OCI-LY7 (cell line): ENCODE results near the gene MYO1C. TPM values are rescaled to one million over a fixed set of nuclear protein-coding genes. Genes with fewer than 3 reads are reported as not detected.

Source experiments
- BruUV-seq: library from RNA; stranded (reverse); fragments of 400-500 nt; replicated peaks from 2 replicates; lab custom pipeline; 2021; lab: Mats Ljungman, UMichigan
- CTCF ChIA-PET: fragments of 300-600 bp; sonication (Branson Sonifier 250); formaldehyde crosslinking; loops from one replicate; lab custom pipeline; 2022; ENCODE audit warnings: antibody characterized with exemption; ENCODE audit not compliant: unreplicated experiment; lab: Charles Lee
- POLR2A ChIA-PET: fragments of 300-600 bp; sonication (Branson Sonifier 250); formaldehyde crosslinking; loops from one replicate; lab custom pipeline; 2022; ENCODE audit warnings: antibody characterized with exemption; lab: Charles Lee
- DNase-seq: peaks from one replicate; pipeline ENCODE4 v3.0.0-alpha.2; 2015; ENCODE audit warnings: low spot score
- H2AFZ ChIP-seq: fragments of 200-600 bp; sonication (generic), shearing (Covaris generic); 2 replicates; pipeline ENCODE4 v1.6.1; 2014; ENCODE audit warnings: mild to moderate bottlenecking, antibody characterized with exemption, low read length, moderate library complexity
- H3K27ac ChIP-seq: fragments of 200-600 bp; sonication (generic); 2 replicates; pipeline ENCODE4 v1.5.1; 2014; ENCODE audit warnings: mixed run types, low read depth, mild to moderate bottlenecking, moderate library complexity, low read length, inconsistent platforms; ENCODE audit not compliant: poor library complexity, severe bottlenecking
- H3K36me3 ChIP-seq: fragments of 200-600 bp; sonication (generic); 2 replicates; pipeline ENCODE4 v1.6.1; 2014; ENCODE audit warnings: mild to moderate bottlenecking, antibody characterized with exemption, low read length, moderate library complexity, mixed read lengths; ENCODE audit not compliant: insufficient read depth
- H3K4me1 ChIP-seq: fragments of 200-600 bp; sonication (generic); 2 replicates; pipeline ENCODE4 v1.5.1; 2014; ENCODE audit warnings: mild to moderate bottlenecking, low read length; ENCODE audit not compliant: insufficient read depth, poor library complexity, severe bottlenecking
- H3K4me2 ChIP-seq: fragments of 200-600 bp; sonication (generic); 2 replicates; pipeline ENCODE4 v1.6.1; 2014; ENCODE audit warnings: mild to moderate bottlenecking, low read length
- H3K4me3 ChIP-seq: fragments of 200-600 bp; sonication (generic); 2 replicates; pipeline ENCODE4 v1.5.1; 2014; ENCODE audit warnings: mild to moderate bottlenecking, low read depth, low read length; ENCODE audit not compliant: poor library complexity, severe bottlenecking
- H3K79me2 ChIP-seq: fragments of 200-600 bp; sonication (generic); 2 replicates; pipeline ENCODE4 v1.6.1; 2016; ENCODE audit warnings: low read depth, mild to moderate bottlenecking, low read length, moderate library complexity, mixed read lengths; ENCODE audit not compliant: insufficient read depth
- H3K9me2 ChIP-seq: fragments of 200-600 bp; sonication (generic); 2 replicates; pipeline ENCODE4 v1.6.1; 2016; ENCODE audit warnings: mild to moderate bottlenecking, low read length, mixed read lengths; ENCODE audit not compliant: insufficient read depth
- H3K9me3 ChIP-seq: fragments of 200-600 bp; sonication (generic); 2 replicates; pipeline ENCODE4 v1.6.1; 2014; ENCODE audit warnings: mild to moderate bottlenecking, mixed run types, low read length, mixed read lengths
- H4K20me1 ChIP-seq: fragments of 200-600 bp; sonication (generic); 2 replicates; pipeline ENCODE4 v1.6.1; 2014; ENCODE audit warnings: mild to moderate bottlenecking, antibody characterized with exemption, low read length, moderate library complexity, mixed read lengths; ENCODE audit not compliant: insufficient read depth
- CTCF ChIP-seq: fragments of 200-600 bp; sonication (generic); conservative IDR thresholded peaks from 2 replicates; pipeline ENCODE4 v1.5.1; 2014; ENCODE audit warnings: mild to moderate bottlenecking, antibody characterized with exemption, low read length, moderate library complexity, mixed read lengths
- EZH2phosphoT487 ChIP-seq: fragments of 200-600 bp; sonication (generic); IDR thresholded peaks from 2 replicates; pipeline ENCODE4 v1.6.1; 2018; ENCODE audit warnings: low read depth, borderline replicate concordance, mild to moderate bottlenecking, mixed run types, antibody characterized with exemption, low read length, moderate library complexity, mixed read lengths
- intact Hi-C: fragments of 100-400 bp; cut with micrococcal nuclease; formaldehyde crosslinking; loops from one replicate; pipeline ENCODE4 v1.10.0; 2022; ENCODE audit not compliant: unreplicated experiment
- total RNA-seq, 2 experiments: library from RNA; depleted of rRNA in 1 of 2; stranded (reverse); fragments of >200 nt in 1 of 2; shearing (Covaris generic) in 1 of 2; gene quantifications; 2 replicates each; pipeline ENCODE4 v1.2.3, GENCODE V29; 2014 to 2022

The MYO1C gene
- total RNA-seq, 2 experiments from 2014 or later: 17.2 to 74.4 TPM

- DNase-seq: no peak
- Histone ChIP-seq H3K4me2 (no peak overlapping the region), H3K9me2 (no peaks in the 10 kb centered on the region), H3K9me3 (no peaks in the 10 kb centered on the region), H3K36me3 (peaks cover 80% of the 10 kb centered on the region), H3K79me2 (peaks cover 67% of the 10 kb centered on the region), H3K27ac (no peak overlapping the region), H3K4me1 (peaks cover 9% of the 10 kb centered on the region), H4K20me1 (no peaks in the 10 kb centered on the region; the same call in 1 of the 2 replicates), H2AFZ (no peak overlapping the region), H3K4me3 (no peak overlapping the region)
- TF ChIP-seq EZH2phosphoT487: no peak
- TF ChIP-seq CTCF: no peak
- CTCF ChIA-PET: no interaction called here
- no TSS peak for BruUV-seq
- intact Hi-C loops: no loop called here
- POLR2A ChIA-PET: interaction anchor here (0.7 to 0.8 kb wide), 2 partner anchors 9 to 81 kb away, joined by 3 to 5 read pairs; partner anchors contain the start of gene INPP5K
Measured at GRCh38 chr17:1435326-1435725, 57.2 kb downstream of the MYO1C start.

GRCh38 chr17:1434150-1434549 is 58.3 kb downstream of the MYO1C start:
- DNase-seq: no peak
- no peaks in the 10 kb centered on the region for H3K9me3 ChIP-seq
- no peak for TF ChIP-seq CTCF
- intact Hi-C loops: no loop called here
- H3K4me3 ChIP-seq: no peak overlapping the region
- H4K20me1 ChIP-seq: no peaks in the 10 kb centered on the region; the same call in 1 of the 2 replicates
- peaks cover 9% of the 10 kb centered on the region for H3K4me1 ChIP-seq
- peaks cover 89% of the 10 kb centered on the region for H3K36me3 ChIP-seq
- H3K27ac ChIP-seq: no peak overlapping the region
- no peak overlapping the region for H2AFZ ChIP-seq
- H3K4me2 ChIP-seq: no peak overlapping the region
- peaks cover 63% of the 10 kb centered on the region for H3K79me2 ChIP-seq
- ChIA-PET CTCF (no interaction called here), POLR2A (interaction anchor here (0.6 to 0.7 kb wide), 3 partner anchors 14 to 32 kb away, joined by 4 read pairs; no protein-coding TSS in a partner anchor)
- no peaks in the 10 kb centered on the region for H3K9me2 ChIP-seq
- BruUV-seq: no TSS peak

GRCh38 chr17:1431631-1432104 is 60.8 kb downstream of the MYO1C start:
- Histone ChIP-seq H3K36me3 (peaks cover 91% of the 10 kb centered on the region), H3K79me2 (peaks cover 45% of the 10 kb centered on the region), H3K9me2 (no peaks in the 10 kb centered on the region), H3K4me2 (no peak overlapping the region), H3K27ac (no peak overlapping the region), H3K4me3 (no peak overlapping the region), H4K20me1 (no peaks in the 10 kb centered on the region; the same call in 1 of the 2 replicates), H3K9me3 (no peaks in the 10 kb centered on the region), H2AFZ (no peak overlapping the region), H3K4me1 (peaks cover 9% of the 10 kb centered on the region)
- no peak for DNase-seq
- TF ChIP-seq CTCF (no peak), EZH2phosphoT487 (no peak)
- CTCF ChIA-PET: no interaction called here
- intact Hi-C loops: no loop called here
- POLR2A ChIA-PET: no interaction called here
- BruUV-seq: no TSS peak
